H9 (cell line): ENCODE data around the gene MIER2. TPM values are rescaled to one million over a fixed set of nuclear protein-coding genes. Genes with fewer than 3 reads are reported as not detected.

Experiments
- DNase-seq: peaks from one replicate; pipeline ENCODE4 v3.0.0-alpha.2; 2017
- H2AFZ ChIP-seq: one replicate; pipeline ENCODE4 v1.6.1; 2013; ENCODE audit warnings: mild to moderate bottlenecking, low read length, control low read depth, moderate library complexity
- H2AK5ac ChIP-seq: 2 replicates; pipeline ENCODE4 v1.6.1; 2013; ENCODE audit warnings: low read length, control low read depth, mixed read lengths; ENCODE audit not compliant: insufficient read length
- H2BK120ac ChIP-seq: one replicate; pipeline ENCODE4 v1.6.1; 2013; ENCODE audit warnings: low read depth, mild to moderate bottlenecking, low read length, control low read depth, inconsistent platforms; ENCODE audit not compliant: poor library complexity, severe bottlenecking
- H2BK12ac ChIP-seq: 2 replicates; pipeline ENCODE4 v1.6.1; 2013; ENCODE audit warnings: low read length, control low read depth, mixed read lengths, low read depth; ENCODE audit not compliant: insufficient read length
- H2BK15ac ChIP-seq: 2 replicates; pipeline ENCODE4 v1.6.1; 2013; ENCODE audit warnings: low read depth, low read length, control low read depth
- H2BK20ac ChIP-seq: one replicate; pipeline ENCODE4 v1.6.1; 2013; ENCODE audit warnings: low read depth, mild to moderate bottlenecking, low read length, control low read depth, inconsistent platforms; ENCODE audit not compliant: poor library complexity, severe bottlenecking
- H2BK5ac ChIP-seq: 2 replicates; pipeline ENCODE4 v1.6.1; 2013; ENCODE audit warnings: low read length, control low read depth, mixed read lengths; ENCODE audit not compliant: insufficient read length
- H3K14ac ChIP-seq: 2 replicates; pipeline ENCODE4 v1.6.1; 2013; ENCODE audit warnings: low read length, control low read depth; ENCODE audit not compliant: insufficient read depth
- H3K18ac ChIP-seq: 2 replicates; pipeline ENCODE4 v1.6.1; 2013; ENCODE audit warnings: low read depth, mild to moderate bottlenecking, mixed read lengths, low read length, control low read depth; ENCODE audit not compliant: insufficient read length
- H3K23ac ChIP-seq: 2 replicates; pipeline ENCODE4 v1.6.1; 2013; ENCODE audit warnings: low read length, control low read depth, mixed read lengths, low read depth; ENCODE audit not compliant: insufficient read length
- H3K23me2 ChIP-seq: 2 replicates; pipeline ENCODE4 v1.6.1; 2013; ENCODE audit warnings: low read depth, mild to moderate bottlenecking, mixed read lengths, low read length, control low read depth; ENCODE audit not compliant: insufficient read length, poor library complexity, severe bottlenecking
- H3K27ac ChIP-seq: 2 replicates; pipeline ENCODE4 v1.5.1; 2013; ENCODE audit warnings: low read length, control low read depth, mixed read lengths, low read depth; ENCODE audit not compliant: insufficient read length
- H3K27me3 ChIP-seq: 2 replicates; pipeline ENCODE4 v1.6.1; 2013; ENCODE audit warnings: low read length, control low read depth, inconsistent platforms; ENCODE audit not compliant: insufficient read depth
- H3K4ac ChIP-seq: 2 replicates; pipeline ENCODE4 v1.6.1; 2013; ENCODE audit warnings: low read depth, mild to moderate bottlenecking, control low read depth, inconsistent platforms, low read length, moderate library complexity
- H3K4me1 ChIP-seq: 2 replicates; pipeline ENCODE4 v1.6.1; 2013; ENCODE audit warnings: low read length, control low read depth, inconsistent platforms; ENCODE audit not compliant: insufficient read depth
- H3K4me2 ChIP-seq: 2 replicates; pipeline ENCODE4 v1.6.1; 2013; ENCODE audit warnings: low read length, control low read depth, mixed read lengths; ENCODE audit not compliant: insufficient read length, insufficient read depth
- H3K56ac ChIP-seq: 2 replicates; pipeline ENCODE4 v1.6.1; 2013; ENCODE audit warnings: low read depth, mild to moderate bottlenecking, mixed read lengths, low read length, control low read depth; ENCODE audit not compliant: insufficient read length
- H3K79me1 ChIP-seq: 2 replicates; pipeline ENCODE4 v1.6.1; 2013; ENCODE audit warnings: low read depth, mild to moderate bottlenecking, moderate library complexity, low read length, control low read depth, inconsistent platforms; ENCODE audit not compliant: insufficient read depth, poor library complexity, severe bottlenecking
- H3K79me2 ChIP-seq: 2 replicates; pipeline ENCODE4 v1.6.1; 2013; ENCODE audit warnings: low read length, control low read depth, inconsistent platforms; ENCODE audit not compliant: insufficient read depth
- H3K9ac ChIP-seq: 2 replicates; pipeline ENCODE4 v1.6.1; 2013; ENCODE audit warnings: low read length, control low read depth, mixed read lengths; ENCODE audit not compliant: insufficient read length; ENCODE audit errors: extremely low read depth
- H3K9me3 ChIP-seq: one replicate; pipeline ENCODE4 v1.6.1; 2013; ENCODE audit warnings: low read depth, low read length, inconsistent platforms; ENCODE audit not compliant: control insufficient read depth
- H3T11ph ChIP-seq: one replicate; pipeline ENCODE4 v1.6.1; 2013; ENCODE audit warnings: mild to moderate bottlenecking, low read length, control low read depth, inconsistent platforms
- H4K20me1 ChIP-seq: one replicate; pipeline ENCODE4 v1.6.1; 2013; ENCODE audit not compliant: control insufficient read depth, insufficient read length, insufficient read depth
- H4K5ac ChIP-seq: 2 replicates; pipeline ENCODE4 v1.6.1; 2013; ENCODE audit warnings: low read depth, mild to moderate bottlenecking, mixed read lengths, low read length, control low read depth; ENCODE audit not compliant: insufficient read length
- H4K8ac ChIP-seq: replicated peaks from 2 replicates; pipeline ENCODE4 v1.6.1; 2013; ENCODE audit warnings: low read length, control low read depth, mixed read lengths, low read depth; ENCODE audit not compliant: insufficient read length
- H4K91ac ChIP-seq: 2 replicates; pipeline ENCODE4 v1.6.1; 2013; ENCODE audit warnings: low read depth, mild to moderate bottlenecking, moderate library complexity, mixed read lengths, low read length, control low read depth; ENCODE audit not compliant: insufficient read length
- H3K27ac Mint-ChIP-seq, 3 experiments: 2 replicates in 2 of 3; 3 replicates in 1 of 3; pipeline ENCODE4 v1.8.0; 2020 to 2021; ENCODE audit warnings: mixed read lengths in 3 of 3, mild to moderate bottlenecking in 1 of 3, moderate library complexity in 1 of 3
- H3K27me3 Mint-ChIP-seq: 2 replicates; pipeline ENCODE4 v1.8.0; 2021; ENCODE audit warnings: low read depth, mild to moderate bottlenecking, moderate library complexity, mixed read lengths
- H3K36me3 Mint-ChIP-seq, 3 experiments: 2 replicates in 2 of 3; 3 replicates in 1 of 3; pipeline ENCODE4 v1.8.0; 2020 to 2021; ENCODE audit warnings: low read depth in 3 of 3, mixed read lengths in 3 of 3; ENCODE audit not compliant: insufficient read depth in 1 of 3
- H3K4me1 Mint-ChIP-seq, 2 experiments: 2 replicates each; pipeline ENCODE4 v1.8.0; 2020; ENCODE audit warnings: mixed read lengths in 2 of 2
- H3K4me3 Mint-ChIP-seq, 2 experiments: 2 replicates in 1 of 2; 3 replicates in 1 of 2; pipeline ENCODE4 v1.8.0; 2020 to 2021; ENCODE audit warnings: mild to moderate bottlenecking in 2 of 2, mixed read lengths in 2 of 2, moderate library complexity in 1 of 2
- H3K9me3 Mint-ChIP-seq, 2 experiments: 2 replicates in 1 of 2; 3 replicates in 1 of 2; pipeline ENCODE4 v1.8.0; 2020; ENCODE audit warnings: mild to moderate bottlenecking in 2 of 2, mixed read lengths in 2 of 2, moderate library complexity in 1 of 2
- WGBS: extraction: QIAGEN DNeasy Blood & Tissue Kit; methylation state at CpG from one replicate; pipeline ENCODE4 v1.1.7; 2013; ENCODE audit warnings: missing lambda C conversion rate, low lambda C conversion rate, mixed read lengths; ENCODE audit not compliant: insufficient read length; ENCODE audit errors: extremely low coverage; 5-methylcytosine and 5-hydroxymethylcytosine counted together
- total RNA-seq: library from RNA; stranded (reverse); gene quantifications from 2 replicates; pipeline ENCODE4 v1.2.1, GENCODE V29; 2021
- TF ChIP-seq, protein P1 (sequence below): fragments of 200-600 bp; sonication (generic); conservative IDR thresholded peaks from 3 replicates; pipeline ENCODE4 v1.8.0; 2021; ENCODE audit warnings: antibody characterized with exemption, mild to moderate bottlenecking

Gene MIER2
- total RNA-seq, 1 experiment from 2014 or later, result 60.5 TPM

DNA sequence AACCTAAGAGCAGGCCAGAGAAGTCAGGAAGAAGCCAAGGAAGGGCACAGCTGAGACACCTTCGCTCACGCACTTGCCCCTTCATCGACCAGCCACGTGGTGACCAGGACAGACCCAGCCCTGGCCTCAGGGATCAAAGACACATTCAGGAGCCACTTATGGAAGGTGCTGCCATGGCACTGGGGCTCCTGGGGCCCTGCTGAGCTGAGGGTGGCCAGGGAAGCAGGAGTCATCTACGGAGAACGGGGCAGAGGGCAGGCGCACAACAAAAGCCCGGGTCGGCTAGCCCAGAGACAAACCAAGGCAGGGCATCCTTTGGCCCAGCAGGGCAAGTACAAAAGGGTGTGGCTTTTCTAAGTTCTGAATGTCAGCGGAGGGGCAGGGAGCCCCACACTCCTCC, 55.7 kb downstream of the MIER2 start:
- Mint-ChIP-seq H3K9me3 (peaks cover 6% of the 10 kb centered on the region in 2 experiments; a peak in 3 of 5 replicates), H3K27ac (peak overlapping the region; percentile 91 to 100 (median 93)), H3K27me3 (peaks cover 18% of the 10 kb centered on the region), H3K4me1 (peaks cover 27 to 30% of the 10 kb centered on the region in 2 experiments), H3K4me3 (peak overlapping the region; percentile 60 to 78; a peak in 3 of 5 replicates), H3K36me3 (peaks cover 17 to 42% (median 23%) of the 10 kb centered on the region in 3 experiments)
- Histone ChIP-seq H4K5ac (no peak overlapping the region), H3K14ac (0 out of 2 replicates have a peak overlapping the region, but pooled peaks have one; percentile 52), H2BK12ac (no peak overlapping the region), H3K23me2 (no peaks in the 10 kb centered on the region), H3K9me3 (no peaks in the 10 kb centered on the region), H3K79me2 (no peaks in the 10 kb centered on the region; the same call in 1 of the 2 replicates), H3T11ph (no peak overlapping the region), H2AK5ac (no peak overlapping the region), H2AFZ (no peak overlapping the region), H4K8ac (no peak overlapping the region), H2BK20ac (no peak overlapping the region), H2BK5ac (no peak overlapping the region), H3K9ac (no peak overlapping the region), H4K20me1 (no peaks in the 10 kb centered on the region), H3K56ac (no peak overlapping the region), H3K18ac (peak overlapping the region; percentile 35), H4K91ac (no peak overlapping the region), H3K4me1 (peaks cover 4% of the 10 kb centered on the region; the same call in 1 of the 2 replicates), H2BK120ac (no peak overlapping the region), H3K4ac (peak overlapping the region; percentile 17; the same call in 1 of the 2 replicates), H3K27ac (no peak overlapping the region), H3K79me1 (no peaks in the 10 kb centered on the region), H3K4me2 (no peak overlapping the region), H3K23ac (no peak overlapping the region), H2BK15ac (no peak overlapping the region), H3K27me3 (no peaks in the 10 kb centered on the region; the same call in 1 of the 2 replicates)
- TF ChIP-seq, protein P1, sequence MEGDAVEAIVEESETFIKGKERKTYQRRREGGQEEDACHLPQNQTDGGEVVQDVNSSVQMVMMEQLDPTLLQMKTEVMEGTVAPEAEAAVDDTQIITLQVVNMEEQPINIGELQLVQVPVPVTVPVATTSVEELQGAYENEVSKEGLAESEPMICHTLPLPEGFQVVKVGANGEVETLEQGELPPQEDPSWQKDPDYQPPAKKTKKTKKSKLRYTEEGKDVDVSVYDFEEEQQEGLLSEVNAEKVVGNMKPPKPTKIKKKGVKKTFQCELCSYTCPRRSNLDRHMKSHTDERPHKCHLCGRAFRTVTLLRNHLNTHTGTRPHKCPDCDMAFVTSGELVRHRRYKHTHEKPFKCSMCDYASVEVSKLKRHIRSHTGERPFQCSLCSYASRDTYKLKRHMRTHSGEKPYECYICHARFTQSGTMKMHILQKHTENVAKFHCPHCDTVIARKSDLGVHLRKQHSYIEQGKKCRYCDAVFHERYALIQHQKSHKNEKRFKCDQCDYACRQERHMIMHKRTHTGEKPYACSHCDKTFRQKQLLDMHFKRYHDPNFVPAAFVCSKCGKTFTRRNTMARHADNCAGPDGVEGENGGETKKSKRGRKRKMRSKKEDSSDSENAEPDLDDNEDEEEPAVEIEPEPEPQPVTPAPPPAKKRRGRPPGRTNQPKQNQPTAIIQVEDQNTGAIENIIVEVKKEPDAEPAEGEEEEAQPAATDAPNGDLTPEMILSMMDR, result no peak
- no CpG with 5 or more reads among the region's 10 CpGs for WGBS
- no peak for DNase-seq
